C4-2B (cell line): Measurements from ENCODE around the gene SRCIN1.

Experiments used
- ZFX ChIP-seq: fragments of 450-650 bp; IDR thresholded peaks from 2 replicates; pipeline ENCODE4 v1.6.1; 2017
- TF ChIP-seq, protein P1 (sequence below): fragments of 450-650 bp; conservative IDR thresholded peaks from 2 replicates; pipeline ENCODE4 v1.5.1; 2017; ENCODE audit warnings: mild to moderate bottlenecking

DNA sequence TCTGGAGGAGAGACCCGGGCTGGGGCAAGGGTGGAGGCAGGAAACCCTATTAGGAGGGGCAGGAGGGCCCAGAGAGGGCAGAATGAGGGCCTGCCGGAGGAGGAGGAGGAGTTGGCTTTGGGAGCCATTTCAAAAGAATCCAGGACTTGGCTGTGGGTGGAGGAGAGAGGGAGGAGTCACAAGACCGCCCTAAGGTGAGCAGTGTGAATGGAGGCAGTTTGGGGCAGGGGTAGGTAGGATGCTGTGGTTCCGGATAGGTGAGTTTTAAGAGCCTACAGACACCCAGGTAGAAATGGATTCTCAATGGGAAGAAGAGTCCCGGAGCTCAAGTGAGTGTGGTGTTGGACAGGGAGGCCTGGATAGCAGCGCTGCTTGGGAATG lies 97.2 kb downstream of the SRCIN1 start:
- TF ChIP-seq, protein P1, sequence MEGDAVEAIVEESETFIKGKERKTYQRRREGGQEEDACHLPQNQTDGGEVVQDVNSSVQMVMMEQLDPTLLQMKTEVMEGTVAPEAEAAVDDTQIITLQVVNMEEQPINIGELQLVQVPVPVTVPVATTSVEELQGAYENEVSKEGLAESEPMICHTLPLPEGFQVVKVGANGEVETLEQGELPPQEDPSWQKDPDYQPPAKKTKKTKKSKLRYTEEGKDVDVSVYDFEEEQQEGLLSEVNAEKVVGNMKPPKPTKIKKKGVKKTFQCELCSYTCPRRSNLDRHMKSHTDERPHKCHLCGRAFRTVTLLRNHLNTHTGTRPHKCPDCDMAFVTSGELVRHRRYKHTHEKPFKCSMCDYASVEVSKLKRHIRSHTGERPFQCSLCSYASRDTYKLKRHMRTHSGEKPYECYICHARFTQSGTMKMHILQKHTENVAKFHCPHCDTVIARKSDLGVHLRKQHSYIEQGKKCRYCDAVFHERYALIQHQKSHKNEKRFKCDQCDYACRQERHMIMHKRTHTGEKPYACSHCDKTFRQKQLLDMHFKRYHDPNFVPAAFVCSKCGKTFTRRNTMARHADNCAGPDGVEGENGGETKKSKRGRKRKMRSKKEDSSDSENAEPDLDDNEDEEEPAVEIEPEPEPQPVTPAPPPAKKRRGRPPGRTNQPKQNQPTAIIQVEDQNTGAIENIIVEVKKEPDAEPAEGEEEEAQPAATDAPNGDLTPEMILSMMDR = no peak
- no peak for TF ChIP-seq ZFX
